ENCODE measurements around the gene TFCP2. TPM values are rescaled to one million over a fixed set of nuclear protein-coding genes. Genes with fewer than 3 reads are reported as not detected.

Gene TFCP2
- total RNA-seq, 6 experiments from 2014 or later, result 6.3 to 9.4 (median 7.3) TPM

- Histone ChIP-seq H3K27ac (no peak overlapping the region), H3K36me3 (no peaks in the 10 kb centered on the region), H3K9me3 (no peaks in the 10 kb centered on the region), H3K4me1 (no peaks in the 10 kb centered on the region), H3K4me3 (no peak overlapping the region), H3K27me3 (no peaks in the 10 kb centered on the region)
- DNase-seq (no peak), ATAC-seq (no peak)
- intact Hi-C loops (cut with DNase I), result no loop called here
- TF ChIP-seq POLR2A (IDR thresholded peaks at IDR 0.05), result no peak
- TF ChIP-seq, protein P1, sequence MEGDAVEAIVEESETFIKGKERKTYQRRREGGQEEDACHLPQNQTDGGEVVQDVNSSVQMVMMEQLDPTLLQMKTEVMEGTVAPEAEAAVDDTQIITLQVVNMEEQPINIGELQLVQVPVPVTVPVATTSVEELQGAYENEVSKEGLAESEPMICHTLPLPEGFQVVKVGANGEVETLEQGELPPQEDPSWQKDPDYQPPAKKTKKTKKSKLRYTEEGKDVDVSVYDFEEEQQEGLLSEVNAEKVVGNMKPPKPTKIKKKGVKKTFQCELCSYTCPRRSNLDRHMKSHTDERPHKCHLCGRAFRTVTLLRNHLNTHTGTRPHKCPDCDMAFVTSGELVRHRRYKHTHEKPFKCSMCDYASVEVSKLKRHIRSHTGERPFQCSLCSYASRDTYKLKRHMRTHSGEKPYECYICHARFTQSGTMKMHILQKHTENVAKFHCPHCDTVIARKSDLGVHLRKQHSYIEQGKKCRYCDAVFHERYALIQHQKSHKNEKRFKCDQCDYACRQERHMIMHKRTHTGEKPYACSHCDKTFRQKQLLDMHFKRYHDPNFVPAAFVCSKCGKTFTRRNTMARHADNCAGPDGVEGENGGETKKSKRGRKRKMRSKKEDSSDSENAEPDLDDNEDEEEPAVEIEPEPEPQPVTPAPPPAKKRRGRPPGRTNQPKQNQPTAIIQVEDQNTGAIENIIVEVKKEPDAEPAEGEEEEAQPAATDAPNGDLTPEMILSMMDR (IDR thresholded peaks at IDR 0.05), result no peak
- WGBS (ENCODE audit: insufficient coverage, low coverage, low lambda C conversion rate, missing lambda C conversion rate), result 62% methylated on average over 2 of the region's 14 CpGs
These were observed 15.6 kb upstream of the TFCP2 start for GRCh38 chr12:51188359-51189051.

DNA sequence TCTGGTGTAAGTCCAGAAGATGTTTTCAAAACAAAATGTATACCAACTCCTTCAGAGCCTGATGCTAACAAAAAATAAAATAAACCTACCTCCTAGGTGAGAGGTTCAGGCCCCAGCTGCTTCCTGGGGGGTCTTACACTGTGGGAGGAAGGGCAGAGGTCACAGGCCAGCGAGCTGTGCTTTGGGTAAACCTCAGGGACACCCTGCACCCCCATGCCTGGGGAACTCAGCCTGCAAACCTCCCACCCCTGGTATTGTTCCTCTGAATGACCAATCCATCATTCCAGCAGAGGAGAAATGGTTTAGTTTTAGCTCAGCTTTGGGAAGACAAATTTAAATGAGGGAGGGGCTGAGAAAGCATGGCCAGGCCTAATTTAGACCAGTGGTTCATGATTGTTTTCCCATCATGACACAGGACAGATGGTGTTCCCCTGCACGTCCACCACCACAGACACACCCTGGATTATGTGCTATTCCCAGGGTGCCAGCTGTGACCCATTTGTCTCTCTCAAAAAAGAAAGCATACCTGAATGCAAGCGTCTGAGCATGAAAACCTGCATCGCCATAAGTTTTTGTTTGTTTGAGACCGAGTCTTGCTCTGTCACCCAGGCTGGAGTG lies 14.5 kb upstream of the TFCP2 start:
- WGBS (ENCODE audit: insufficient coverage, low coverage, low lambda C conversion rate, missing lambda C conversion rate), result 81% methylated on average over 4 of the region's 5 CpGs
- Histone ChIP-seq H3K27ac (no peak overlapping the region), H3K27me3 (no peaks in the 10 kb centered on the region), H3K4me3 (no peak overlapping the region), H3K36me3 (no peaks in the 10 kb centered on the region), H3K4me1 (no peaks in the 10 kb centered on the region), H3K9me3 (no peaks in the 10 kb centered on the region)
- intact Hi-C loops (cut with DNase I), result no loop called here
- no peak for ATAC-seq
- no peak for TF ChIP-seq POLR2A (IDR thresholded peaks at IDR 0.05)
- TF ChIP-seq, protein P1 (IDR thresholded peaks at IDR 0.05), result no peak
- no peak for DNase-seq

DNA sequence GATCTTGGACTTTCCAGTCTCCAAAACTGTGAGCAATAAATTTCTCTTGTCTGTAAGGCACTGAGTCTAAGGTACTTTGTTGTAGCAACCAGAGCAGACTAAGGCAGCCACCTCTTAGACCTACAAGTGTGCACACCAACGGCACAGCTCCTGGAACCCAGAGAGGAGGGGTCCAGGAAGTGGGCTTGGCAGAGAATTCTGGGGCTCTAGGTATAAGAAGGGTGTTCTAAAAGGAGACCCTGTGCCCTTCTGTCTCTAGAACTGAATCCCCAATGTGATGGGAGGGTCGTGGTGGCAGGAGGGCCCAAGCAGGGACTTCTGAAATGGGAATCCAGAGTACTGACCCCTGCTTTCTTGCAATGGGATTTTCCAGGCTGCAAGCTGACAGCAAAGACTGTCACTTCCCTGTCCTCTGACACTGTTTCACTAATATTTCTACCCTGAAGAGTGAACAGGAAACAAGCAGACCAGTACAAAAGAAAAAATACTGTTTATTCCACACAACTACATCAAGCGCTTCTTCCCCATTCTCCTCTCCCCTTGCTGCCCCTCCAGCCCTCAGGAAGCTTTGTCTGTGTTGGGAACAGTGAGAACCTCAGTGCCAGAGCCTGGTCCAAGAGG lies 13.6 kb upstream of the TFCP2 start:
- Histone ChIP-seq H3K4me3 (no peak overlapping the region), H3K9me3 (no peaks in the 10 kb centered on the region), H3K27ac (no peak overlapping the region), H3K36me3 (no peaks in the 10 kb centered on the region), H3K4me1 (no peaks in the 10 kb centered on the region), H3K27me3 (no peaks in the 10 kb centered on the region)
- intact Hi-C loops (cut with DNase I), result no loop called here
- WGBS (ENCODE audit: insufficient coverage, low coverage, low lambda C conversion rate, missing lambda C conversion rate), result 90% methylated on average over 2 of the region's 3 CpGs
- TF ChIP-seq POLR2A (IDR thresholded peaks at IDR 0.05), result no peak
- TF ChIP-seq, protein P1 (IDR thresholded peaks at IDR 0.05), result no peak
- ATAC-seq (no peak), DNase-seq (no peak)

GRCh38 chr12:51185171-51185717 lies 12.3 kb upstream of the TFCP2 start:
- no peak for DNase-seq

More at GRCh38 chr12:51185171-51185717, 12.3 kb upstream of the TFCP2 start:
- intact Hi-C loops (cut with DNase I), result no loop called here
- WGBS (ENCODE audit: insufficient coverage, low coverage, low lambda C conversion rate, missing lambda C conversion rate), result 63% methylated on average over 4 of the region's 6 CpGs
- Histone ChIP-seq H3K9me3 (no peaks in the 10 kb centered on the region), H3K4me1 (no peaks in the 10 kb centered on the region), H3K27me3 (no peaks in the 10 kb centered on the region), H3K27ac (no peak overlapping the region), H3K4me3 (no peak overlapping the region), H3K36me3 (no peaks in the 10 kb centered on the region)
- TF ChIP-seq, protein P1 (IDR thresholded peaks at IDR 0.05), result no peak
- no peak for TF ChIP-seq POLR2A (IDR thresholded peaks at IDR 0.05)
- ATAC-seq, result no peak

Measured in right lobe of liver (tissue), 6 donors.